Measurements from ENCODE around the gene ITPA.
A peak's percentile ranks its signal among the peaks of the same experiment; 100 is the strongest.

ITPA gene

DNA sequence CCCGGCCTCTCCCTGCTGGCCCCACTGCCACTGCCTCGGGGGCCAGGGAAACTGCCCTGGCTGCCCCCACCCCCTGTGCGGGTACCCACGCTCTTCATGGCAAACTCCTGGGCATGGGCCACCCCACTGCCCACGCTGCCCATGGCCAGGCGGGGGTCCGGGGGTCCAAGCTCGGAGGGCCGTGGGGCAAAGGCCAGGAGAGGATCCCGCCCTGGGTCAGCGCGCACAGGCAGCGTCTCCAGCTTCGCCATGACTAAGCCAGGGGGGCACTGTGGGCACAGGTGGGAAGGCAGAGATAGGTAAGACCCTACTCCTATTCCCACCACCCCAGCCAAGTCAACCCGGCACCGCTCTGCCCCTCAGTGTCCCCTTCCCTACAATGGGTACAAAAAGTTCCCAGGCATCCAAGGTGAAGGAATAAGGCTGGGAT is 42.4 kb upstream of the ITPA start:
- Histone ChIP-seq H3K9me3 (ENCODE audit: control insufficient read depth in 1 of 2, low read length in 2 of 2) (no peaks in the 10 kb centered on the region), H3K27ac (ENCODE audit: low read length) (no peak overlapping the region), H3K36me3 (ENCODE audit: control insufficient read depth in 1 of 2, insufficient read depth in 2 of 2, low read length in 2 of 2) (no peaks in the 10 kb centered on the region), H3K27me3 (ENCODE audit: low read depth, low read length) (no peaks in the 10 kb centered on the region), H3K4me1 (ENCODE audit: control insufficient read depth in 1 of 2, insufficient read depth in 2 of 2, low read length in 2 of 2) (peaks cover 0 to 9% of the 10 kb centered on the region in 2 donors), H3K4me3 (ENCODE audit: low read depth in 1 of 2, low read length in 2 of 2) (no peak overlapping the region)

DNA sequence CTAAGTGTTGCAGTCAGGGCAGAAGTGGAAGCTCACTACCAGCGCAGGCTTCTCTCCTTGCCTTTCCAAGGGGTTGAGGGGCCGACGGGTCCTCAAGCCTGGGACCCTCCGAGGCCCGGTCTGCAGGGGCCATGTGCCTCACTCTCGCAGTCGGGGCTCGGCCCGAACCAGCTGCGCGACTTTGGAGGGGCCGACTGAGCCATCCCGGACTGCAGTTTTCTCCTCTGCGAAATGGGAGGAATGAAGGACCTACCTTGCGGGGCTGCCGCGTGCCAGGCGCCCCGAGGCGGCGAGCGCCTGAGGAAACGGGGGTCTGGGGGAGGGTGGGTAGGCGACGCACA is 41.6 kb upstream of the ITPA start:
- no peak overlapping the region for H3K4me3 ChIP-seq (ENCODE audit: low read depth in 1 of 2, low read length in 2 of 2)
- peaks cover 0 to 17% of the 10 kb centered on the region in 2 donors for H3K4me1 ChIP-seq (ENCODE audit: control insufficient read depth in 1 of 2, insufficient read depth in 2 of 2, low read length in 2 of 2)
- H3K36me3 ChIP-seq (ENCODE audit: control insufficient read depth in 1 of 2, insufficient read depth in 2 of 2, low read length in 2 of 2), result no peaks in the 10 kb centered on the region
- H3K27me3 ChIP-seq (ENCODE audit: low read depth, low read length), result no peaks in the 10 kb centered on the region
- H3K27ac ChIP-seq (ENCODE audit: low read length), result no peak overlapping the region
- H3K9me3 ChIP-seq (ENCODE audit: control insufficient read depth in 1 of 2, low read length in 2 of 2), result no peaks in the 10 kb centered on the region

DNA sequence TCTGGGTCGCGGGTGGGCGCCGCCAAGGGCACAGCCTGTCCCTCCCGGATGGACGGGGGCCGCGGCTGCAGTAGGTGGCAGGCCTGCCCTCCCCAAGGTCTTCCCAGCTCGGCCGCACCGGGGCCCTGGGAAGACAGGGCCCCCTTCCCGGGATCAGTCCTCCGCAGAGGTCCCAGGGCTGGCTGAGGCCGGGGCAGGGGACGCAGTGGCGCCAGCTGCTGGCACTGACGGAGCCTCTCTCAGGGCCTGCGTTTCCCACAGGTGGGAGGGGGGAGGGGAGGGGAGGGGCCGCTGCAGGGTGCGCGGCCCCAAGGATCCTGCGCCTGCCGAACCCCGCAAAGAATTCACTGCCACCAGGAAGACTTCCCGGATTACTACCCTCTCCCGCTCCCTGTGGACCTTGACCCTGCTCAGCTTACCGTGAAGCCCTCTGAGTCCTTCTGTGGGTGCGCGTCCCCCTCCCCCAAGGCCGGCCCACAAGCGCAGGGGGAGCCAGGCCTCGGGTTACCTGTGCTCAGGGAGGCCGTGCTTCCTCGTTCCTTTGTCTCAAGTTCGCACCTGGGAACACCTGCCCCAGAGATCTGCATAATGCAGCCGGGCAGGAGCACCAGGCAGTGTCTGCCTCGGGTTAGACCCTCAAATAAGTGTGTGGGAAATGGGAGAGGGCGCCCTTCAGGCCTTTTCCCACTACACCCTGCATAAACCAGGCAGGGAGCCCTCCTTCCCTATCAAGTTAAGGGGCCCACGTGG is 41.0 kb upstream of the ITPA start:
- no peak overlapping the region for H3K4me3 ChIP-seq (ENCODE audit: low read depth in 1 of 2, low read length in 2 of 2)
- H3K27me3 ChIP-seq (ENCODE audit: low read depth, low read length), result no peaks in the 10 kb centered on the region
- H3K27ac ChIP-seq (ENCODE audit: low read length), result no peak overlapping the region

DNA sequence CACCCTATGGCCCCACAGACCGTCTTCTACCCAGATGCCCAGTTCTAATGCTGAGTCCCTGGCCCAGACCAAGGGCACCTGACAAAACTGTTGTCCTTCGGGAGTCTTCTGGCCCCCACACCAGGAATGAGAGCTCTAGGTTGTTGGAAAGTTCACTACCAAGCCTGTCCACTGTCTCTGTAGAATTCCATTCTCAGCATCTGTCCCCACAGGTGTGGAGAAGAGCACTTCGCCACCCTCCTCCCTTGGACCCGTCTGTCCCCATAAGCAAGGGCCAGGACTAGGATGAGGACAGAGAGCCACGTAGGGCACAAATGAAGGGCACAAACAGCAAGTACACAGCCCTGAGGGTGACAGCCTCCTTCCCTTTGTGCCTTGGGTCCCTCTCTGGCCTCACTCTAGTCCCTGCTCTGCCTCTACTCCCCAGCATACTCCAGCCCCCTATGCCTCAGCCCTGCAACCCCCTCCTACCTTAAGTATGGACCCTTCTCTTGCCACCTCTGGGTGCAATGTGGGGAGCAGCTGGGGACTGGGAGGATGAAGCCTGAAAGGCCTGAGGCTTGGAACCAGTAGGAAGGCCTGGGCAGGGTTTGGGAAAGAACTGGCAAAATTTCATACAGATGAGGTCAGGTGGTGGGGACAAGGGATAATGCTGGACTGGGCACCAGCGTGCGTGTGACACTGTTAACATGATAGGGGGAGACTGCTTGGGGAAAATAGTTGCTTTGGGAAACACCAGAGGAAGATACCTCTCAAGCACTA is 40.3 kb upstream of the ITPA start:
- no peak overlapping the region for H3K27ac ChIP-seq (ENCODE audit: low read length)
- H3K27me3 ChIP-seq (ENCODE audit: low read depth, low read length), result no peaks in the 10 kb centered on the region
- no peaks in the 10 kb centered on the region for H3K36me3 ChIP-seq (ENCODE audit: control insufficient read depth in 1 of 2, insufficient read depth in 2 of 2, low read length in 2 of 2)
- peaks cover 0 to 17% of the 10 kb centered on the region in 2 donors for H3K4me1 ChIP-seq (ENCODE audit: control insufficient read depth in 1 of 2, insufficient read depth in 2 of 2, low read length in 2 of 2)
- no peaks in the 10 kb centered on the region for H3K9me3 ChIP-seq (ENCODE audit: control insufficient read depth in 1 of 2, low read length in 2 of 2)
- no peak overlapping the region for H3K4me3 ChIP-seq (ENCODE audit: low read depth in 1 of 2, low read length in 2 of 2)

More for the DNA sequence above, 41.0 kb upstream of the ITPA start:
- Histone ChIP-seq H3K36me3 (ENCODE audit: control insufficient read depth in 1 of 2, insufficient read depth in 2 of 2, low read length in 2 of 2) (no peaks in the 10 kb centered on the region), H3K4me1 (ENCODE audit: control insufficient read depth in 1 of 2, insufficient read depth in 2 of 2, low read length in 2 of 2) (peaks cover 0 to 17% of the 10 kb centered on the region in 2 donors), H3K9me3 (ENCODE audit: control insufficient read depth in 1 of 2, low read length in 2 of 2) (no peaks in the 10 kb centered on the region)

DNA sequence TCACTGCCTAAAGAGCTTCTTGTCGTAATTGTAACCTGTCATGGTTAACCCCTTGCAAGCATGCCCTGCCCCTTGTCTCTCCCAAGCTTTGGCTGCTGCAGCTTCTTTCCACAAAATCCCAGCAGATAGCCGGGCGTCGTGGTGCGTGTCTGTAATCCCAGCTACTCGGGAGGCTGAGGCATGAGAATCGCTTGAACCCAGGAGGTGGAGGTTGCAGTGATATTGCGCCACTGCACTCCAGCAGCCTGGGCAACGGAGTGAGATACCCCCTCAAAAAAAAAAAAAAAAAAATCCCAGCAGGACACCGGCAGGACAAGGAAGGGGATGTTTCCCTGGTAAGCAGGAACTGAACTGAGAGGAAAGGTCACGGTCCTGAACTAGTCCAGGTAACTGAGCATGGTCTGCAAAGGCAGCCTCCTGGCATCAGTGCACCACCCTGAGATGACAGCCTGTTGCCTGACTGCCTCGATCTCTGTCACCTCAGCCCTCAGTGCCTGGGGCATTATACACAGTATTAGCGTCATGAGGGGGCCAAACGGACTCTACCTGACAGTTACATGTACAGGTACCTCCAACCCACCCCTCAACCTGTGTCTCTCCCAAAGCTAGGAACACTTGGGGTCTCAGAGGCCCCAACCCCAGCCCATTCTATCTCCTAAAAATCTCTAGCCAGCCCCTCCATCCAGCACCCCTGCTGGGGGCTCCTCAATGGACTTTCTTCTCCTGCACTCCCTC is 37.7 kb upstream of the ITPA start:
- no peaks in the 10 kb centered on the region for H3K36me3 ChIP-seq (ENCODE audit: control insufficient read depth in 1 of 2, insufficient read depth in 2 of 2, low read length in 2 of 2)
- H3K4me1 ChIP-seq (ENCODE audit: control insufficient read depth in 1 of 2, insufficient read depth in 2 of 2, low read length in 2 of 2), result peaks cover 0 to 9% of the 10 kb centered on the region in 2 donors
- H3K9me3 ChIP-seq (ENCODE audit: control insufficient read depth in 1 of 2, low read length in 2 of 2), result no peaks in the 10 kb centered on the region
- no peak overlapping the region for H3K27ac ChIP-seq (ENCODE audit: low read length)
- no peaks in the 10 kb centered on the region for H3K27me3 ChIP-seq (ENCODE audit: low read depth, low read length)
- H3K4me3 ChIP-seq (ENCODE audit: low read depth in 1 of 2, low read length in 2 of 2), result no peak overlapping the region

DNA sequence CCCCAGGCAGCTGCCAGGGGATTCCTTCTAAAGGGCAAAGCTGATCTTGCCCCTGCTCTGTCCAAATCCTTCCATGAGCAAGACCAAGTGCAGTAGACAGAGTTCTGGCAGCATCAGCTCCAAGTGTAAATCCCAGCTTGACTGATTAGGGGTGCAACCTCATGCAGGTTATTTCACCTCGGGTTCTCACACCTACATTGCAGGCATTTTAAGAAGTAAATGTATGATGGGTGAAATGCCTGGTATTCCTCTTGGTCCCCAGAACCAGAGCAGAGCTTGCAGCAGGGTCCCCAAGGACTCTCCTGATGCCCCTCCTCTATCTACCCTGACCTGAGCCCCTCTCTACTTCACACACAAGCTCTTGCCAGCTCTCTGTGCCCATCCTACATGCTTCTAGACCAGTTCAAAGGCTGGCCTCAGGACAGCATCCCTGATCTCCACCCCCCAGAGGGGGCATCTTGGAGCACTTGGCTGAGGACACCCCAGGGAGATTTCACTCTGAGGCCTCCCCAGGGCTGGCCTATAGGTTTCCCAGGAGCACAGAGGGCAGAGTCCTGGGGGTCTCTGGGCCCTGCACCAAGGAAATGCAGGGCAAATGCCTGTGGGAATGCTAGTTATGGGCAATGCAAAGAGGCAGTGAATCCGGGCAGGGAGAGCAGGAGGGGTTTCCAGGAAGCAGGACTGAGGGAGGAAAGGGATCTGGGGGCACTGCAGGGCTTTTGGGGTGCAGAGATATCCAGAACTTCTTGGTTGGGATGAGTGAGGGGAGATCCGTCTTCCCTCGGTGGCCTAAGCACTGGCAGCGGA is 37.0 kb upstream of the ITPA start:
- H3K27ac ChIP-seq (ENCODE audit: low read length), result no peak overlapping the region
- H3K36me3 ChIP-seq (ENCODE audit: control insufficient read depth in 1 of 2, insufficient read depth in 2 of 2, low read length in 2 of 2), result no peaks in the 10 kb centered on the region
- no peaks in the 10 kb centered on the region for H3K9me3 ChIP-seq (ENCODE audit: control insufficient read depth in 1 of 2, low read length in 2 of 2)
- peaks cover 0 to 9% of the 10 kb centered on the region in 2 donors for H3K4me1 ChIP-seq (ENCODE audit: control insufficient read depth in 1 of 2, insufficient read depth in 2 of 2, low read length in 2 of 2)
- no peaks in the 10 kb centered on the region for H3K27me3 ChIP-seq (ENCODE audit: low read depth, low read length)
- peak overlapping the region in 1 of 2 donors; percentile 100 for H3K4me3 ChIP-seq (ENCODE audit: low read depth in 1 of 2, low read length in 2 of 2)

DNA sequence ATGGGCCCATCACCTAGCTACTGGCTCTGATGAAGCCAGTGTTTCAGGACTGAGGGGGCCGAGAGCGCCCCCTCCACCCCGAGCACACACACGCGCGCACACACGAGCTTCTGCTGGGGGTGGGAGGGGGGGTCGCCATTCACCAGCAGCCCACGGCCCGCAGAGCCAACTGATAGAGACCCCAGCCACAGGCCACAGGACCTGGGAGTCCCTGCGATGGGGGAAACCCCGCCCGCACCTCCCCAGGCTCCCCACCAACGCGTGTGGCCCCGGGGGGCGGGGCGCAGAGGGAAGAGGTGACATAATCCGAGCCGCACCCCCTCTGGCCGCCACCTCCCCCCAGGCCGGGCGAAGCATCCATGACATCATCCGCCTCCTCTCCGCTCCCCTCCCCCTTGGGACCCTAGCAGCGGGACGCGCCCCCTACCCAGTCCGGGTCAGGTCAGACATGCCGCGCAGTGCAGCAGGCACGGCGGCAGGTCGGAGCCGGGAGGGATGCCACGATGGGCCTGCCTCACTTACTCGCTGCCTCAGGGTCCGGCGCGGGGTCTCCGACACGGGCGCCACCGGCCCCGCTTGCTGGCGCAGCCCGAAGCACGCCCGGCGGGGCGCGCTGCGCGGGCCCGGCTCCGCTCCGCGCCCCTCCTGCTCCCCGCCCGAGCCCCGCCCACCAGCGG is 36.2 kb upstream of the ITPA start, which contains the start of gene LZTS3:
Gene LZTS3 (minus strand): TSS at position 617 of the 677 bp plus-strand sequence. CDS start 6,386 bp downstream, outside the sequence.
- Histone ChIP-seq H3K9me3 (ENCODE audit: control insufficient read depth in 1 of 2, low read length in 2 of 2) (no peaks in the 10 kb centered on the region), H3K27me3 (ENCODE audit: low read depth, low read length) (no peaks in the 10 kb centered on the region), H3K36me3 (ENCODE audit: control insufficient read depth in 1 of 2, insufficient read depth in 2 of 2, low read length in 2 of 2) (no peaks in the 10 kb centered on the region), H3K4me3 (ENCODE audit: low read depth in 1 of 2, low read length in 2 of 2) (peak within 1 kb of the TSS; percentile 77 to 100), H3K27ac (ENCODE audit: low read length) (peak within 1 kb of the TSS; percentile 5), H3K4me1 (ENCODE audit: control insufficient read depth in 1 of 2, insufficient read depth in 2 of 2, low read length in 2 of 2) (peaks cover 0 to 9% of the 10 kb centered on the region in 2 donors)

DNA sequence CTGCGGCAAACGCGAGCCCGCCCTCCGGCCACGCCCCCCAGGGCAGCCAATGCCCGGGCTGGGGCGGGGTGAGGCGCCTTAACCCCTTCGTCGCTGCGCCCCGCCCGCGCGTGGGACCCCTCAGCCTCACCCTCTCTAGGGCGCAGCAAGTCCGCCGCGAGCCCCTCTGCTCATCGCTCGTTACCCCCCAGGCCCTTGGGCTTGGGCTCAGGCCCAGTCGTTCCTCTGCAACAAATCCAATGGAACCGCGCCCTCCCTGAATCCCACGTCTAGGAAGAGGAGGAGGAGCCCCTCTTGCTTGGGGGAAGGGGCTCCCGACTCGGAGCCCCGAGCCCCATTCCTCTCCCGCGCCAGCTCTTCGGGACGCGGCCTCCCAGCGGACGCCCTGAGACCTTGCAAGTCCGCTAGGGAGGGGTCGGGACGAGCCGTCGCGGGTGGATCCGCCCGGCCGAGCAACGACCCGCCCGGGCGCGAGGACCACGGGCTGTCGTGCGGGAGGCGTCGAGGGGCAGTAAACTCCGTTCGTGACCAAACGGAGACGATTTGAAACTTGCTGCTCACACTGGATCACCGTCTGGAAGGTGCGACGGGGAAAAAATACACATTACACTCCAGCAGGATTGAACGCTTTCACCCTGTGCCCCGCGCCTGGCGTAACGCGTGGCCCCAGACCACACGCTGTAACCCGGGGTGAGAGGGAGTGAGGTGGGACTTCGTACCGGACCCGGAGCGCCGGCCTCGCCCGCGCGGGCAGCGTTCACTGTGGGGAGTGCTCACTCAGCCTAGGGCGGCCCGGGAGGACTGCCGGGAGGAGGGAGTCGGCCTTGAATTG is 35.5 kb upstream of the ITPA start:
- peak overlapping the region; percentile 77 to 100 for H3K4me3 ChIP-seq (ENCODE audit: low read depth in 1 of 2, low read length in 2 of 2)
- H3K4me1 ChIP-seq (ENCODE audit: control insufficient read depth in 1 of 2, insufficient read depth in 2 of 2, low read length in 2 of 2), result peaks cover 0 to 9% of the 10 kb centered on the region in 2 donors
- H3K9me3 ChIP-seq (ENCODE audit: control insufficient read depth in 1 of 2, low read length in 2 of 2), result no peaks in the 10 kb centered on the region
- H3K36me3 ChIP-seq (ENCODE audit: control insufficient read depth in 1 of 2, insufficient read depth in 2 of 2, low read length in 2 of 2), result no peaks in the 10 kb centered on the region
- peak overlapping the region; percentile 5 for H3K27ac ChIP-seq (ENCODE audit: low read length)
- no peaks in the 10 kb centered on the region for H3K27me3 ChIP-seq (ENCODE audit: low read depth, low read length)

DNA sequence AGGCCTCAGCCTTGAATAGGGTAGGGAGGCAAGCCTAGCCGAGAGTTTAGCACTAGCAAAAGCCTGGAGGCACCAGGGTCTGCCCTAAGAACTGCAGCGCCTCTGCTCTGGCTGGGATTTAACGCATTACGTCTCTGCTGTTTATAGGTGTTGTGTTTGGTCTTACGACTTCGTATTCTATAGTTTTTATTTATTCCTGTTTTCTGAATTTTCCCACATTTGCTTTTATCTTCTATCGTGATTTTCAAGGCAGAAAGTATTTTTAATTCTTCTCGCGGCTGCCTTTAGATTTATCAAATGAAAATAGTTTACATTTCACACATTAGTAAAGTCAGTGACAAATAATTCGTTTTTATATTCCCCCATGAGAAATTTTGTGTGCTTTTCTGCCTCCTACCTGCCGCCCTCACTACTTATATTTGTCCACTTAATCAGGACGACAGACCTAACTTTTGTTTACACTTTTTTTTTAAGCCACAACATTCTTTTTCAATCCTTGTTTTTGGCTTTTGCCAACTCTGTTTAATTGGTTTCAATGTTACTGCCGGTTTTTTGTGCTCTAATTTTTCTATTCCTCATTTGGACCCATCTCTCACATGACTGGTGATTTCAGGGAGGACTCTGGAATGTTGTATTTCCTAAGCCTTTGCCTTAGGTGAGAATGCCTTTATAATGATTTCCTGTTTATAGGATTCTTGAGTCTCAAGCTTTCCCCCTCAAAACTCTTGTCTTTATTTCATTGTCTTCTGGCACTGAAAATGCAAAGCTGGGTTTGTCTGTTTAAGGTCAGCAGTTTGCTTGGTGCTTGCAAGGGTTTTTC is 34.6 kb upstream of the ITPA start:
- peak overlapping the region; percentile 77 to 100 for H3K4me3 ChIP-seq (ENCODE audit: low read depth in 1 of 2, low read length in 2 of 2)
- no peaks in the 10 kb centered on the region for H3K36me3 ChIP-seq (ENCODE audit: control insufficient read depth in 1 of 2, insufficient read depth in 2 of 2, low read length in 2 of 2)
- peaks cover 0 to 9% of the 10 kb centered on the region in 2 donors for H3K4me1 ChIP-seq (ENCODE audit: control insufficient read depth in 1 of 2, insufficient read depth in 2 of 2, low read length in 2 of 2)
- H3K27ac ChIP-seq (ENCODE audit: low read length), result no peak overlapping the region
- no peaks in the 10 kb centered on the region for H3K9me3 ChIP-seq (ENCODE audit: control insufficient read depth in 1 of 2, low read length in 2 of 2)
- H3K27me3 ChIP-seq (ENCODE audit: low read depth, low read length), result no peaks in the 10 kb centered on the region

Data from muscle layer of duodenum (tissue), 2 donors.